ENCODE measurements around the gene ASCC2.
"Not testable (repeated sequence)": the region's sequence is repeated elsewhere in the genome, so short reads cannot be mapped to it uniquely, and the experiment has no call there.

Gene ASCC2

GRCh38 chr22:29837741-29838598 is at the start of gene ASCC2:
Gene ASCC2 (minus strand): TSS chr22:29838274. CDS start chr22:29832325, 5,949 bp downstream.
- peak; percentile 99 for DNase-seq (ENCODE audit: low read depth in 3 of 3)

- no peak for DNase-seq (ENCODE audit: low read depth in 3 of 3)
Observed at GRCh38 chr22:29887358-29887757, 49.3 kb upstream of the ASCC2 start.

- no peak for DNase-seq (ENCODE audit: low read depth in 3 of 3)
Observed at GRCh38 chr22:29886596-29886995, 48.5 kb upstream of the ASCC2 start.

GRCh38 chr22:29885610-29886009 is 47.5 kb upstream of the ASCC2 start:
- DNase-seq (ENCODE audit: low read depth in 3 of 3): no peak

GRCh38 chr22:29883775-29884097 is 45.7 kb upstream of the ASCC2 start:
- DNase-seq (ENCODE audit: low read depth in 3 of 3): no peak

GRCh38 chr22:29883045-29883774 is 45.1 kb upstream of the ASCC2 start, which contains the start of gene MTMR3:
Gene MTMR3 (plus strand): TSS chr22:29883174. CDS start chr22:29971060, 87,886 bp downstream.
- peak; percentile 88 to 95 (median 92) for DNase-seq (ENCODE audit: low read depth in 3 of 3)

GRCh38 chr22:29882716-29883044 is 44.6 kb upstream of the ASCC2 start:
- no peak for DNase-seq (ENCODE audit: low read depth in 3 of 3)

GRCh38 chr22:29879753-29880152 is 41.7 kb upstream of the ASCC2 start:
- no peak for DNase-seq (ENCODE audit: low read depth in 3 of 3)

- DNase-seq (ENCODE audit: low read depth in 3 of 3): no peak
Observed at GRCh38 chr22:29877620-29878019, 39.5 kb upstream of the ASCC2 start.

GRCh38 chr22:29873943-29874342 is 35.9 kb upstream of the ASCC2 start:
- DNase-seq (ENCODE audit: low read depth in 3 of 3): no peak

GRCh38 chr22:29872989-29873388 is 34.9 kb upstream of the ASCC2 start:
- DNase-seq (ENCODE audit: low read depth in 3 of 3): no peak

GRCh38 chr22:29872144-29872893 is 34.2 kb upstream of the ASCC2 start:
- no peak for DNase-seq (ENCODE audit: low read depth in 3 of 3)

- no peak for DNase-seq (ENCODE audit: low read depth in 3 of 3)
Observed at GRCh38 chr22:29871684-29872083, 33.6 kb upstream of the ASCC2 start.

GRCh38 chr22:29870574-29870973 is 32.5 kb upstream of the ASCC2 start:
- DNase-seq (ENCODE audit: low read depth in 3 of 3): no peak

GRCh38 chr22:29867851-29868250 is 29.8 kb upstream of the ASCC2 start:
- no peak for DNase-seq (ENCODE audit: low read depth in 3 of 3)

- DNase-seq (ENCODE audit: low read depth in 3 of 3): no peak
Observed at GRCh38 chr22:29867260-29867659, 29.2 kb upstream of the ASCC2 start.

GRCh38 chr22:29865572-29865971 is 27.5 kb upstream of the ASCC2 start:
- not testable (repeated sequence) for DNase-seq (ENCODE audit: low read depth in 3 of 3)

- no peak for DNase-seq (ENCODE audit: low read depth in 3 of 3)
Observed at GRCh38 chr22:29861672-29862297, 23.7 kb upstream of the ASCC2 start.

GRCh38 chr22:29860006-29860766 is 22.1 kb upstream of the ASCC2 start:
- DNase-seq (ENCODE audit: low read depth in 3 of 3): no peak

- not testable (repeated sequence) for DNase-seq (ENCODE audit: low read depth in 3 of 3)
Observed at GRCh38 chr22:29859030-29859429, 21.0 kb upstream of the ASCC2 start.

- DNase-seq (ENCODE audit: low read depth in 3 of 3): no peak
Observed at GRCh38 chr22:29856496-29856895, 18.4 kb upstream of the ASCC2 start.
